ENCODE results near the gene SESTD1. TPM values are rescaled to one million over a fixed set of nuclear protein-coding genes. Genes with fewer than 3 reads are reported as not detected.

SESTD1 gene
- total and polyA plus RNA-seq, 4 donors, result 39.2 to 159 (median 104) TPM

DNA sequence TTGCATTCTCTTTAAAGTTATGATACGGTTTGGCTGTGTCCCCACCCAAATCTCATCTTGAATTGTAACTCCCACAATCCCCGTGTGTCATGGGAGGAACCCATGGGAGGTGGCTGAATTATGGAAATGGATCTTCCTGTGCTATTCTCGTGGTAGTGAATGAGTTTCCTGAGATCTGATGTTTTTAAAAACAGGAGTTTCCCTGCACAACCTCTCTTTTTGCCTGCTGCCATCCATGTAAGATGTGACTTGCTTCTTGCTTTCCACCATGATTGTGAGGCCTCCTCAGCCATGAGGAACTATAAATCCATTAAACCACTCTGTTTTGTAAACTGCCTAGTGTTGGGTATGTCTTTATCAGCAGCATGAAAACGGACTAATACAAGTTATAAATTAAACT, 37.5 kb upstream of the SESTD1 start:
- Histone ChIP-seq H3K9me3 (ENCODE audit: control insufficient read depth, low read length) (no peaks in the 10 kb centered on the region), H3K4me3 (ENCODE audit: low read length in 2 of 2) (no peak overlapping the region), H3K4me1 (ENCODE audit: control insufficient read depth in 1 of 2, insufficient read depth in 2 of 2, low read length in 2 of 2) (no peaks in the 10 kb centered on the region), H3K36me3 (ENCODE audit: control insufficient read depth in 1 of 2, insufficient read depth in 2 of 2, low read length in 1 of 2) (no peaks in the 10 kb centered on the region), H3K27ac (ENCODE audit: low read depth in 1 of 2, low read length in 2 of 2) (no peak overlapping the region), H3K27me3 (ENCODE audit: control insufficient read depth in 1 of 2, insufficient read depth in 2 of 2, low read length in 1 of 2) (peaks cover 0 to 2% of the 10 kb centered on the region in 2 donors)
- WGBS, 2 donors, result 86% methylated on average over 4 of the region's 4 CpGs
- intact Hi-C loops (cut with DNase I), result no loop called here
- no peak for ATAC-seq (ENCODE audit: low FRiP score)
- DNase-seq, result no peak

DNA sequence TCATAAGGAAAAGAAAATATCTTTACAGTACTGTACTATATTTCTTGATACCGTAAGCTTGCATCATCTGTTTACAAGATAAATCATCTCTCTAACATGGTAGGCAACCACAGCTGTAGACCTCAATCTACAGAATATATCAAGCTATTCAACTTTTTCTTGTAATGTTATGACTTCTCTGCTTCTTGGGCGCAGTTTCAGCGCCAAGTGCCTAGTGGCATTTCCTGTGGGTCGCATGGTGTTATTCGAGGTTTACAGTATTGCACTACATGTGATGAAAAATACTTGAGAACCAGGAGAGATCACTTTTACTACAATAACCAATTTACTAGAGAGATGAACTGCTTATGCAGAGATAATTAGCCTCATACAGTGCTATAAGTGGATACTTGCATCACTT, 34.0 kb upstream of the SESTD1 start:
- intact Hi-C loops (cut with DNase I), result no loop called here

DNA sequence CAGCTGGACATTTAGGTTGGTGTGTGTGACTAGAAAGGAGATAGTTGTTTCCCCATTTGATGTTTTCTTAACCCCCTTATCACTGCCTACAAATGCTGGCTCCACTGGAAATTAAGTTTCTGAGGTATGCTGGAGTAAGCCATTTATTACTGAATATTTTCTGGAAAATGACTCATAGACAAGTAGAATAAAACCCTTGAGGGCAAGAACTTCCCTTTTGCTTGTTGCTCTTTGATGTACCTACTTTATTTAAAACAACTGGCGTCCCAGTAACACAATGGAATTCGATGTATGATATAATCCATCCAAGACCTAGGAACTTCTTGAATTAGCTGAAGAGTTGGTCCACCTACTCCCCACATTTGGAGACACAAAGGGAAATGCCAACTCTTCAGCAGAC, 33.3 kb upstream of the SESTD1 start:
- 74 to 81% methylated on average over 2 of the region's 2 CpGs for WGBS, 2 donors
- H3K4me1 ChIP-seq (ENCODE audit: control insufficient read depth in 1 of 2, insufficient read depth in 2 of 2, low read length in 2 of 2), result no peaks in the 10 kb centered on the region
- H3K27ac ChIP-seq (ENCODE audit: low read depth in 1 of 2, low read length in 2 of 2), result no peak overlapping the region
- H3K27me3 ChIP-seq (ENCODE audit: control insufficient read depth in 1 of 2, insufficient read depth in 2 of 2, low read length in 1 of 2), result no peaks in the 10 kb centered on the region
- no peak for ATAC-seq (ENCODE audit: low FRiP score)
- no peak overlapping the region for H3K4me3 ChIP-seq (ENCODE audit: low read length in 2 of 2)
- no peaks in the 10 kb centered on the region for H3K36me3 ChIP-seq (ENCODE audit: control insufficient read depth in 1 of 2, insufficient read depth in 2 of 2, low read length in 1 of 2)
- intact Hi-C loops (cut with DNase I), result no loop called here
- DNase-seq, result no peak
- H3K9me3 ChIP-seq (ENCODE audit: control insufficient read depth, low read length), result no peaks in the 10 kb centered on the region

More for the DNA sequence above, 34.0 kb upstream of the SESTD1 start:
- no peak overlapping the region for H3K4me3 ChIP-seq (ENCODE audit: low read length in 2 of 2)
- ATAC-seq (ENCODE audit: low FRiP score) (no peak), DNase-seq (no peak)
- H3K36me3 ChIP-seq (ENCODE audit: control insufficient read depth in 1 of 2, insufficient read depth in 2 of 2, low read length in 1 of 2), result no peaks in the 10 kb centered on the region
- H3K4me1 ChIP-seq (ENCODE audit: control insufficient read depth in 1 of 2, insufficient read depth in 2 of 2, low read length in 2 of 2), result no peaks in the 10 kb centered on the region
- H3K27me3 ChIP-seq (ENCODE audit: control insufficient read depth in 1 of 2, insufficient read depth in 2 of 2, low read length in 1 of 2), result peaks cover 0 to 2% of the 10 kb centered on the region in 2 donors
- WGBS, 2 donors, result 82 to 85% methylated on average over 5 of the region's 5 CpGs
- no peak overlapping the region for H3K27ac ChIP-seq (ENCODE audit: low read depth in 1 of 2, low read length in 2 of 2)
- no peaks in the 10 kb centered on the region for H3K9me3 ChIP-seq (ENCODE audit: control insufficient read depth, low read length)

GRCh38 chr2:179290329-179290728, 25.7 kb upstream of the SESTD1 start:
- H3K9me3 ChIP-seq (ENCODE audit: control insufficient read depth, low read length), result no peaks in the 10 kb centered on the region
- ATAC-seq (ENCODE audit: low FRiP score) (no peak), DNase-seq (no peak)
- H3K4me3 ChIP-seq (ENCODE audit: low read length in 2 of 2), result no peak overlapping the region
- H3K27me3 ChIP-seq (ENCODE audit: control insufficient read depth in 1 of 2, insufficient read depth in 2 of 2, low read length in 1 of 2), result no peaks in the 10 kb centered on the region
- no peak overlapping the region for H3K27ac ChIP-seq (ENCODE audit: low read depth in 1 of 2, low read length in 2 of 2)
- 90 to 91% methylated on average over 1 of the region's 1 CpG for WGBS, 2 donors
- no peaks in the 10 kb centered on the region for H3K36me3 ChIP-seq (ENCODE audit: control insufficient read depth in 1 of 2, insufficient read depth in 2 of 2, low read length in 1 of 2)
- intact Hi-C loops (cut with DNase I), result no loop called here
- H3K4me1 ChIP-seq (ENCODE audit: control insufficient read depth in 1 of 2, insufficient read depth in 2 of 2, low read length in 2 of 2), result no peaks in the 10 kb centered on the region

- no peak overlapping the region for H3K4me3 ChIP-seq (ENCODE audit: low read length in 2 of 2)
- no peaks in the 10 kb centered on the region for H3K9me3 ChIP-seq (ENCODE audit: control insufficient read depth, low read length)
- DNase-seq (no peak), ATAC-seq (ENCODE audit: low FRiP score) (no peak)
- H3K36me3 ChIP-seq (ENCODE audit: control insufficient read depth in 1 of 2, insufficient read depth in 2 of 2, low read length in 1 of 2), result no peaks in the 10 kb centered on the region
- intact Hi-C loops (cut with DNase I), result no loop called here
- no peaks in the 10 kb centered on the region for H3K4me1 ChIP-seq (ENCODE audit: control insufficient read depth in 1 of 2, insufficient read depth in 2 of 2, low read length in 2 of 2)
- no peak overlapping the region for H3K27ac ChIP-seq (ENCODE audit: low read depth in 1 of 2, low read length in 2 of 2)
- no peaks in the 10 kb centered on the region for H3K27me3 ChIP-seq (ENCODE audit: control insufficient read depth in 1 of 2, insufficient read depth in 2 of 2, low read length in 1 of 2)
Measured at GRCh38 chr2:179285060-179285459, 20.4 kb upstream of the SESTD1 start.

- Histone ChIP-seq H3K27me3 (ENCODE audit: control insufficient read depth in 1 of 2, insufficient read depth in 2 of 2, low read length in 1 of 2) (no peaks in the 10 kb centered on the region), H3K9me3 (ENCODE audit: control insufficient read depth, low read length) (no peaks in the 10 kb centered on the region), H3K27ac (ENCODE audit: low read depth in 1 of 2, low read length in 2 of 2) (no peak overlapping the region), H3K36me3 (ENCODE audit: control insufficient read depth in 1 of 2, insufficient read depth in 2 of 2, low read length in 1 of 2) (no peaks in the 10 kb centered on the region), H3K4me1 (ENCODE audit: control insufficient read depth in 1 of 2, insufficient read depth in 2 of 2, low read length in 2 of 2) (peaks cover 2 to 14% of the 10 kb centered on the region in 2 donors), H3K4me3 (ENCODE audit: low read length in 2 of 2) (no peak overlapping the region)
- whole genome bisulfite sequencing, 2 donors, result 73 to 78% methylated on average over 3 of the region's 3 CpGs
- no peak for DNase-seq
- intact Hi-C loops (cut with DNase I), result no loop called here
- no peak for ATAC-seq (ENCODE audit: low FRiP score)
Measured at GRCh38 chr2:179277429-179278196, 13.0 kb upstream of the SESTD1 start.

DNA sequence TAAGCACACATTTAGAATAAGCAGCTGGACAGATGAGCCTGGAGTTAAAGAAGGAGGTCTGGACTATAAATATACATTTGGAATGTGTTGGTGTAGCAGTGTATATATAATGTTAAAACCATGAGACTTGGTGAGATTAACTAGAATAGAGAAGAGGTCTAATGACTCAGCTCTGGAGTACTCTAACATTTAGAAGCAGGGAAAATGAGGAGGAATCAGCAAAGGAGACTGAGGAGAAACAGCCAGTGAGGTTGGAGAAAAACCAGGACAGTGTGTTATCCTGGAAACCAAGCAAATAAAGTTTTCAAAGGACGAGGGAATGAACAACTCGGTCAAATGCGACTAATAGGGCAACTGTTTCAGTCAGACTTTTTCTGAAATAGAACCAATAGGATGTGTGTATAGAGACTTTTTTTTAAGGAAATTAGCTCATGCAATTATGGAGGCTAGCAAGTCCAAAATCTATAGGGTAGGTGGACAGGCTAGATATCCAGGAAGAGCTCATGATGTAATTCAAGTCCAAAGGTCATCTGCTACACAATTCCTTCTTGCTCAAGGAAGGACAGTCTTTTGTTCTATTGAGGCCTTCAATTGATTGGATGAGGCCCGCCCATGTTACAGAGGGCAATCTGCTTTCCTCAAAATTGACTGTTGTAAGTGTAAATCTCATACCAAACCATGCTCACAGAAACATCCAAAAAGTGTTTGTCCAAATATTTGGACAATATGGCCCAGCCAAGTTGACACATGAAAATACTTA, 10.8 kb upstream of the SESTD1 start:
- intact Hi-C loops (cut with DNase I), result no loop called here
- 49 to 59% methylated on average over 4 of the region's 4 CpGs for WGBS, 2 donors
- DNase-seq, result no peak
- Histone ChIP-seq H3K36me3 (ENCODE audit: control insufficient read depth in 1 of 2, insufficient read depth in 2 of 2, low read length in 1 of 2) (no peaks in the 10 kb centered on the region), H3K9me3 (ENCODE audit: control insufficient read depth, low read length) (no peaks in the 10 kb centered on the region), H3K27ac (ENCODE audit: low read depth in 1 of 2, low read length in 2 of 2) (no peak overlapping the region), H3K4me1 (ENCODE audit: control insufficient read depth in 1 of 2, insufficient read depth in 2 of 2, low read length in 2 of 2) (peaks cover 2 to 14% of the 10 kb centered on the region in 2 donors), H3K27me3 (ENCODE audit: control insufficient read depth in 1 of 2, insufficient read depth in 2 of 2, low read length in 1 of 2) (no peaks in the 10 kb centered on the region), H3K4me3 (ENCODE audit: low read length in 2 of 2) (no peak overlapping the region)
- ATAC-seq (ENCODE audit: low FRiP score), result peak; percentile 31

DNA sequence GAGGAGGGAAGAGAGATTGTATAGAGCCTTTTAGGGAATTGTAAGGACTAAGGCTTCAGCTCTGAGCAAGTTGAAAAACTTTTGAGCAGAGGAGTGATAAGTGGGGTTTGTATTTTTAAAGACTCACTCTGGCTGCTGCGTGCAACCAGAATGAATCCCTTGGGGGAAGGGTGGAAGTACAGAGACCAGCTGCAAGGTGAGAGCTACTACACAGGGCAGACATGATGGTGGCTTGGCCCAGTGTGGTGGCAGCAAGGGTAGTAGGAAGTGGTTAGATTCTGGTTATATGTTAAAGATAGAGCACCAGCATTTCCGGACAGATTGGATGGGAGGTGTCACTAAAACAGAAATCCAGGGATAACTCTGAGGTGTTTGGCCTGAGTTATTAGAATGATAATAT, 10.1 kb upstream of the SESTD1 start:
- no peak overlapping the region for H3K4me3 ChIP-seq (ENCODE audit: low read length in 2 of 2)
- no peaks in the 10 kb centered on the region for H3K36me3 ChIP-seq (ENCODE audit: control insufficient read depth in 1 of 2, insufficient read depth in 2 of 2, low read length in 1 of 2)
- no peaks in the 10 kb centered on the region for H3K27me3 ChIP-seq (ENCODE audit: control insufficient read depth in 1 of 2, insufficient read depth in 2 of 2, low read length in 1 of 2)
- DNase-seq (no peak), ATAC-seq (ENCODE audit: low FRiP score) (no peak)
- H3K4me1 ChIP-seq (ENCODE audit: control insufficient read depth in 1 of 2, insufficient read depth in 2 of 2, low read length in 2 of 2), result peaks cover 4 to 14% of the 10 kb centered on the region in 2 donors
- no peak overlapping the region for H3K27ac ChIP-seq (ENCODE audit: low read depth in 1 of 2, low read length in 2 of 2)
- no peaks in the 10 kb centered on the region for H3K9me3 ChIP-seq (ENCODE audit: control insufficient read depth, low read length)
- intact Hi-C loops (cut with DNase I), result loop anchor here in 1 of 2 donors (5.0 kb wide), 2 partner anchors 42 to 68 kb away; no protein-coding TSS in a partner anchor
- 47 to 52% methylated on average over 2 of the region's 2 CpGs for WGBS, 2 donors

All from aorta (tissue), 5 donors.